ENCODE measurements around the gene CNIH2. TPM values are rescaled to one million over a fixed set of nuclear protein-coding genes. Genes with fewer than 3 reads are reported as not detected.

Gene CNIH2
- total RNA-seq, 1 donor from 2014 or later = 46.0 TPM

GRCh38 chr11:66239511-66239910 lies 38.5 kb upstream of the CNIH2 start:
- TF ChIP-seq, protein P1, sequence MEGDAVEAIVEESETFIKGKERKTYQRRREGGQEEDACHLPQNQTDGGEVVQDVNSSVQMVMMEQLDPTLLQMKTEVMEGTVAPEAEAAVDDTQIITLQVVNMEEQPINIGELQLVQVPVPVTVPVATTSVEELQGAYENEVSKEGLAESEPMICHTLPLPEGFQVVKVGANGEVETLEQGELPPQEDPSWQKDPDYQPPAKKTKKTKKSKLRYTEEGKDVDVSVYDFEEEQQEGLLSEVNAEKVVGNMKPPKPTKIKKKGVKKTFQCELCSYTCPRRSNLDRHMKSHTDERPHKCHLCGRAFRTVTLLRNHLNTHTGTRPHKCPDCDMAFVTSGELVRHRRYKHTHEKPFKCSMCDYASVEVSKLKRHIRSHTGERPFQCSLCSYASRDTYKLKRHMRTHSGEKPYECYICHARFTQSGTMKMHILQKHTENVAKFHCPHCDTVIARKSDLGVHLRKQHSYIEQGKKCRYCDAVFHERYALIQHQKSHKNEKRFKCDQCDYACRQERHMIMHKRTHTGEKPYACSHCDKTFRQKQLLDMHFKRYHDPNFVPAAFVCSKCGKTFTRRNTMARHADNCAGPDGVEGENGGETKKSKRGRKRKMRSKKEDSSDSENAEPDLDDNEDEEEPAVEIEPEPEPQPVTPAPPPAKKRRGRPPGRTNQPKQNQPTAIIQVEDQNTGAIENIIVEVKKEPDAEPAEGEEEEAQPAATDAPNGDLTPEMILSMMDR (conservative IDR thresholded peaks at IDR 0.05) = no peak
- DNase-seq (ENCODE audit: low read depth, low spot score) = no peak
- Mint-ChIP-seq H3K9me3 (no peaks in the 10 kb centered on the region), H3K36me3 (ENCODE audit: low read depth) (no peaks in the 10 kb centered on the region), H3K4me1 (no peaks in the 10 kb centered on the region), H3K4me3 (no peak overlapping the region), H3K27me3 (ENCODE audit: low read depth) (no peaks in the 10 kb centered on the region), H3K27ac (ENCODE audit: unreplicated experiment) (peak overlapping the region; percentile 75)

GRCh38 chr11:66239998-66240780 lies 37.8 kb upstream of the CNIH2 start:
- Mint-ChIP-seq H3K4me3 (no peak overlapping the region), H3K36me3 (ENCODE audit: low read depth) (no peaks in the 10 kb centered on the region), H3K27me3 (ENCODE audit: low read depth) (no peaks in the 10 kb centered on the region), H3K27ac (ENCODE audit: unreplicated experiment) (no peak overlapping the region), H3K9me3 (no peaks in the 10 kb centered on the region), H3K4me1 (no peaks in the 10 kb centered on the region)
- TF ChIP-seq, protein P1 (conservative IDR thresholded peaks at IDR 0.05) = no peak
- DNase-seq (ENCODE audit: low read depth, low spot score) = no peak

DNA sequence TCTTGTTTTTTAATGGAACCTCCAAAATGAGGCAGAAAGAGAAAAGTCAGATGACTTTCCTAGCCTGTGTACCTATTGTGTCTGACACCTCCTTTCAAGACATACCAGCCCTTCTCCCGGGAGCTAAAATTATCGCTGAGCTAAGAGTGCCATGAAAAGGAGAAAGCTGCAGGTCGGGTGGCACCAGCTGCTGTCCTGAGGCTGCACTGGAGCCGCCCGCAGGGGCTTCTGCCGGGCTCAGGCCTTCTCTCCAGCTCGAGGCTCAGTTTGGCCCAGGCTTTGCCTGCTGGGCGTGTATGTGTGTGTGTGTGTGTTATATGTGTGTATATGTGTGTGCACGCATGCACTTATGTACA lies 37.2 kb upstream of the CNIH2 start:
- no peak for DNase-seq (ENCODE audit: low read depth, low spot score)
- TF ChIP-seq, protein P1 (conservative IDR thresholded peaks at IDR 0.05) = no peak
- no peaks in the 10 kb centered on the region for H3K9me3 Mint-ChIP-seq
- H3K36me3 Mint-ChIP-seq (ENCODE audit: low read depth) = no peaks in the 10 kb centered on the region
- peak overlapping the region; percentile 71 for H3K27ac Mint-ChIP-seq (ENCODE audit: unreplicated experiment)
- H3K4me3 Mint-ChIP-seq = no peak overlapping the region
- H3K27me3 Mint-ChIP-seq (ENCODE audit: low read depth) = no peaks in the 10 kb centered on the region
- no peaks in the 10 kb centered on the region for H3K4me1 Mint-ChIP-seq

DNA sequence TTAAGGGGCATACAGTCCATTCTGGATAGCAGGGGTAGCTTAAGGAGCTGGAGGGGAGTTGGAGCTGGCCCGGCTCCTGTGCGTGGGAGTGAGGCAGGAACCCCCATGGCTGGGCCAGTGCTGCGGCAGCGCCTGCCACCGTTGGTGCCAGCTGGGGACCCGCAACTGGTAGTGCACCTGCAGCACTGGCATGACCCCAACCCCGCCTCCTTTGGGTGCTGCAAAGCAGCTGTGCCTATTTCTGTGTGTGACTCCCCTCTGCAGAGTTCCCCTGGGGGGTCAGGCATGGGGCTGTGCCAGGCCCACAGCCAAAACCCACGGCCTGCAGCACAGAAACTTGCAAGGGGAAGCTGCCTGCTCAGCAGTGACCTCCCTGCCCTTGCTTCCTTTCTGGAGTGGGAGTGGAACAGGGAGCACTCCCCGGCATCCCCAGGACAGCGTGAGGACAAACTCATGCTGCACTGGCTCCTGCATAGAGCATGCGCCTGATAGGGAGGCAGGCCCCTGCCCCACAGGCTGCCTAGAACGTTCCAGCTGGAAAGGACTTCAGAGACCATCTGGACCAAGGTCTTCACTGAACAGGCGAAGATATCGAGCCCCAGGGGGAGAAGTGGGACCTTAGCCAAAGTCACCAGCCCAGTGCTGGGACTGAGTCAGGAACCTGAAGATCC lies 35.7 kb upstream of the CNIH2 start:
- TF ChIP-seq, protein P1 (conservative IDR thresholded peaks at IDR 0.05) = no peak
- no peaks in the 10 kb centered on the region for H3K9me3 Mint-ChIP-seq
- no peak overlapping the region for H3K27ac Mint-ChIP-seq (ENCODE audit: unreplicated experiment)
- H3K4me3 Mint-ChIP-seq = no peak overlapping the region
- no peaks in the 10 kb centered on the region for H3K36me3 Mint-ChIP-seq (ENCODE audit: low read depth)
- no peaks in the 10 kb centered on the region for H3K27me3 Mint-ChIP-seq (ENCODE audit: low read depth)
- H3K4me1 Mint-ChIP-seq = no peaks in the 10 kb centered on the region
- no peak for DNase-seq (ENCODE audit: low read depth, low spot score)

- H3K27me3 Mint-ChIP-seq (ENCODE audit: low read depth) = no peaks in the 10 kb centered on the region
- H3K27ac Mint-ChIP-seq (ENCODE audit: unreplicated experiment) = peak overlapping the region; percentile 94
- no peak for DNase-seq (ENCODE audit: low read depth, low spot score)
- no peak overlapping the region for H3K4me3 Mint-ChIP-seq
- no peaks in the 10 kb centered on the region for H3K9me3 Mint-ChIP-seq
- TF ChIP-seq, protein P1 (conservative IDR thresholded peaks at IDR 0.05) = no peak
- H3K4me1 Mint-ChIP-seq = no peaks in the 10 kb centered on the region
- no peaks in the 10 kb centered on the region for H3K36me3 Mint-ChIP-seq (ENCODE audit: low read depth)
Measured at GRCh38 chr11:66243782-66244535, 34.0 kb upstream of the CNIH2 start.

Measured in neural crest cell (in vitro differentiated cells).